ENCODE results near the gene CFAP61.

- TF ChIP-seq CTCF (IDR thresholded peaks at IDR 0.05; ENCODE audit: low read depth, low read length) (no peak), EZH2phosphoT487 (IDR thresholded peaks at IDR 0.05; ENCODE audit: low read depth) (no peak)
These were observed 136.3 kb downstream of the CFAP61 start for GRCh38 chr20:20188647-20189046.

Measured in OCI-LY3 (cell line).